H1 (cell line): ENCODE data around the gene FGF2. TPM values are rescaled to one million over a fixed set of nuclear protein-coding genes. Genes with fewer than 3 reads are reported as not detected.

Source experiments
- ASH2L ChIP-seq: fragments of 200-600, 300-600 bp; sonication (generic); IDR thresholded peaks from one replicate; pipeline ENCODE4 v1.7.1; 2017; ENCODE audit warnings: low read length
- CHD1 ChIP-seq: IDR thresholded peaks from 2 replicates; pipeline ENCODE4 v1.6.1; 2012; ENCODE audit warnings: low read depth, low read length, improper control_type of control experiment
- CREB1 ChIP-seq: IDR thresholded peaks from 2 replicates; pipeline ENCODE4 v1.6.1; 2012; ENCODE audit warnings: inconsistent platforms
- EP300 ChIP-seq, 2 experiments: IDR thresholded peaks; 1 replicate in 1 of 2; 2 replicates in 1 of 2; pipeline ENCODE4 v1.6.1; 2011 to 2012; ENCODE audit warnings: low read depth in 2 of 2, low read length in 2 of 2, mild to moderate bottlenecking in 2 of 2, borderline replicate concordance in 1 of 2, inconsistent platforms in 1 of 2, moderate library complexity in 1 of 2
- MAX ChIP-seq: IDR thresholded peaks from 2 replicates; pipeline ENCODE4 v1.6.1; 2012; ENCODE audit warnings: inconsistent platforms
- NRF1 ChIP-seq: IDR thresholded peaks from 2 replicates; pipeline ENCODE4 v1.6.1; 2011; ENCODE audit warnings: mild to moderate bottlenecking, low read depth, low read length, improper control_type of control experiment
- RBBP5 ChIP-seq: IDR thresholded peaks from 2 replicates; pipeline ENCODE4 v1.7.1; 2012; ENCODE audit warnings: low read depth, mild to moderate bottlenecking, inconsistent platforms, low read length, moderate library complexity, borderline replicate concordance
- SIN3A ChIP-seq, 2 experiments: IDR thresholded peaks in 1 of 2; conservative IDR thresholded peaks in 1 of 2; 2 replicates each; pipeline ENCODE4 v1.6.1; 2011 to 2012; ENCODE audit warnings: low read length in 2 of 2, improper control_type of control experiment in 1 of 2, low read depth in 1 of 2, mild to moderate bottlenecking in 1 of 2
- YY1 ChIP-seq: IDR thresholded peaks from 2 replicates; pipeline ENCODE4 v1.6.1; 2011; ENCODE audit warnings: low read depth, mild to moderate bottlenecking, low read length
- polyA plus RNA-seq, 7 experiments: library from polyadenylated mRNA; depleted of rRNA in 3 of 7; stranded (reverse) in 5 of 7; unstranded in 2 of 7; fragments of >200 nt in 5 of 7; fragments of 200-250 nt in 2 of 7; gene quantifications; 1 replicate in 5 of 7; 2 replicates in 1 of 7; 4 replicates in 1 of 7; pipeline versions ENCODE4 v1.2.1 to v1.2.3, GENCODE V29; 2011 to 2013; ENCODE audit warnings: missing spikeins in 2 of 7, mixed read lengths in 2 of 7
- total RNA-seq: library from RNA; stranded (reverse); fragmentation: NEBNext Ultra II Directional; extraction: Animal tissue kit (Norgen Biotek cat#: 25700); gene quantifications from 2 replicates; pipeline ENCODE4 v1.2.1, GENCODE V29; 2021

FGF2 gene
- total and polyA plus RNA-seq, 2 of the 8 experiments (the other 6 are each of a cell fraction or from before 2014, with no cell fraction given) = 23.4 to 145 TPM

GRCh38 chr4:122783301-122784215 lies 43.1 kb upstream of the FGF2 start (continued):
- TF ChIP-seq SIN3A (conservative IDR thresholded peaks at IDR 0.05 in 1 of 2, IDR thresholded peaks at IDR 0.05 in 1 of 2; ENCODE audit: low read depth in 1 of 2, low read length in 2 of 2) (peak in 1 of 2 experiments; percentile 81; a peak in 2 of 4 replicates), EP300 (IDR thresholded peaks at IDR 0.05; ENCODE audit: borderline replicate concordance in 1 of 2, low read depth in 2 of 2, low read length in 2 of 2) (no peak), NRF1 (0 out of 2 replicates have a peak, but pooled peaks have one; percentile 1), YY1 (0 out of 2 replicates have a peak, but pooled peaks have one; percentile 66), CHD1 (no peak), RBBP5 (peak; percentile 85; the same call in 1 of the 2 replicates), MAX (peak; percentile 41; the same call in 1 of the 2 replicates), ASH2L (peak; percentile 70), CREB1 (peak; percentile 57; the same call in 1 of the 2 replicates)
